Suppressor macrophage treated with lipopolysaccharide for 1 hour (primary cell): ENCODE measurements around the gene CD63.

Source experiments
- DNase-seq, 3 donors: peaks; one replicate each; pipeline ENCODE4 v3.0.0-alpha.2; 2020 to 2022

CD63 gene

GRCh38 chr12:55684761-55685370, 43.9 kb downstream of the CD63 start:
- DNase-seq, result no peak

GRCh38 chr12:55683676-55684075, 45.1 kb downstream of the CD63 start:
- no peak for DNase-seq

GRCh38 chr12:55682087-55682796, 46.6 kb downstream of the CD63 start:
- no peak for DNase-seq

GRCh38 chr12:55681142-55682077, 47.4 kb downstream of the CD63 start:
- peak; percentile 55 to 59 (median 55) for DNase-seq

- no peak for DNase-seq
These were observed 49.1 kb downstream of the CD63 start for GRCh38 chr12:55679691-55680090.

- peak; percentile 69 to 84 (median 84) for DNase-seq
These were observed 52.1 kb downstream of the CD63 start for GRCh38 chr12:55676707-55677106.

GRCh38 chr12:55675666-55676065, 53.1 kb downstream of the CD63 start:
- DNase-seq, result peak; percentile 54 to 59 (median 55)
